DND-41 (cell line): ENCODE results near the gene NKD1.

Experiments
- ATAC-seq: fragments of 200-7000 bp; cut with Tn5 transposase; 3 replicates; pipeline ENCODE4 v1.9.1; 2021; ENCODE audit warnings: low read depth; ENCODE audit not compliant: insufficient read depth
- DNase-seq: peaks from one replicate; pipeline ENCODE4 v3.0.0-alpha.2; 2020
- H2AFZ ChIP-seq: 2 replicates; pipeline ENCODE4 v1.6.0; 2012; ENCODE audit warnings: low read depth, low read length
- H3K27ac ChIP-seq: 2 replicates; pipeline ENCODE4 v1.5.1; 2012; ENCODE audit warnings: low read length, inconsistent platforms
- H3K27me3 ChIP-seq: fragments of 200-600 bp; sonication (generic); 2 replicates; pipeline ENCODE4 v1.6.0; 2012; ENCODE audit warnings: low read length, mild to moderate bottlenecking, inconsistent platforms; ENCODE audit not compliant: insufficient read depth, poor library complexity
- H3K36me3 ChIP-seq: 2 replicates; pipeline ENCODE4 v1.5.1; 2012; ENCODE audit warnings: low read length, inconsistent platforms; ENCODE audit not compliant: insufficient read depth
- H3K4me1 ChIP-seq: 2 replicates; pipeline ENCODE4 v1.5.1; 2012; ENCODE audit warnings: mild to moderate bottlenecking, low read length; ENCODE audit not compliant: insufficient read depth
- H3K4me2 ChIP-seq: 2 replicates; pipeline ENCODE4 v1.6.0; 2012; ENCODE audit warnings: mild to moderate bottlenecking, moderate library complexity, low read length, inconsistent platforms; ENCODE audit not compliant: insufficient read depth
- H3K4me3 ChIP-seq, 2 experiments: fragments of 200-600 bp in 1 of 2; shearing (Covaris generic) in 1 of 2; 2 replicates each; pipeline ENCODE4 v1.5.1; 2012 to 2016; ENCODE audit warnings: inconsistent platforms in 2 of 2, low read length in 2 of 2, mild to moderate bottlenecking in 2 of 2, low read depth in 1 of 2, moderate library complexity in 1 of 2
- H3K79me2 ChIP-seq: 2 replicates; pipeline ENCODE4 v1.6.0; 2012; ENCODE audit warnings: low read length, inconsistent platforms; ENCODE audit not compliant: insufficient read depth
- H3K9ac ChIP-seq: 2 replicates; pipeline ENCODE4 v1.6.0; 2012; ENCODE audit warnings: low read depth, mild to moderate bottlenecking, inconsistent platforms, low read length, moderate library complexity
- H3K9me3 ChIP-seq: 2 replicates; pipeline ENCODE4 v1.5.1; 2012; ENCODE audit warnings: low read length, moderate library complexity, mild to moderate bottlenecking, inconsistent platforms; ENCODE audit not compliant: insufficient read depth, severe bottlenecking
- H4K20me1 ChIP-seq: 2 replicates; pipeline ENCODE4 v1.6.0; 2012; ENCODE audit warnings: low read length; ENCODE audit not compliant: insufficient read depth
- EZH2 ChIP-seq: IDR thresholded peaks from 3 replicates; pipeline ENCODE4 v1.6.1; 2012; ENCODE audit warnings: borderline replicate concordance, low read depth, mild to moderate bottlenecking, moderate library complexity, low read length, inconsistent platforms; ENCODE audit not compliant: severe bottlenecking
- TF ChIP-seq, protein P1 (sequence below): IDR thresholded peaks from 2 replicates; pipeline ENCODE4 v1.5.1; 2012; ENCODE audit warnings: borderline replicate concordance, low read length, moderate library complexity, mild to moderate bottlenecking; ENCODE audit not compliant: poor library complexity, severe bottlenecking; ENCODE audit errors: extremely low read depth

Gene NKD1

DNA sequence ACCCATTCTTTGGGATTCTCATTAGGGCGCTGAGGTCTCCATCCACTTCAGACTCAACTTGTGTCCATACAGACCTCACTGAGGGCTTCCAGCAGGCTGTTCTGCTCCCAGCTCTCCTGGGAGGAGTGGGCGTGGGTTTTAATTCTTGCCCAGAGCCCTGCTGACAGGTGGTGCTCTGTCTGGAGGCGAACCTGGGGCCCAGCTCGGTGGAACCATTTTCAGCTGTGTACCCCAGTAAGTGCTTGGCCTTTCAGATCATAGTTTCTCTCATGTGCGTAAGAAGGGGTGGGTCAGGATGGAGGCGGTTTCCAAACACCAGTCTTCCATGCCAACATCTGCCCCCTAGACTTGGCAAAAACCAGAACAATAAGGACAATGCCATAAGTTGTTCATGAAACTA, 21.4 kb upstream of the NKD1 start:
- Histone ChIP-seq H4K20me1 (no peaks in the 10 kb centered on the region; the same call in 1 of the 2 replicates), H3K9ac (no peak overlapping the region), H3K79me2 (no peaks in the 10 kb centered on the region), H3K27me3 (no peaks in the 10 kb centered on the region), H3K4me2 (no peak overlapping the region), H2AFZ (no peak overlapping the region), H3K9me3 (peaks cover 6% of the 10 kb centered on the region), H3K27ac (no peak overlapping the region), H3K36me3 (no peaks in the 10 kb centered on the region), H3K4me3 (no peak overlapping the region), H3K4me1 (no peaks in the 10 kb centered on the region)
- TF ChIP-seq, protein P1, sequence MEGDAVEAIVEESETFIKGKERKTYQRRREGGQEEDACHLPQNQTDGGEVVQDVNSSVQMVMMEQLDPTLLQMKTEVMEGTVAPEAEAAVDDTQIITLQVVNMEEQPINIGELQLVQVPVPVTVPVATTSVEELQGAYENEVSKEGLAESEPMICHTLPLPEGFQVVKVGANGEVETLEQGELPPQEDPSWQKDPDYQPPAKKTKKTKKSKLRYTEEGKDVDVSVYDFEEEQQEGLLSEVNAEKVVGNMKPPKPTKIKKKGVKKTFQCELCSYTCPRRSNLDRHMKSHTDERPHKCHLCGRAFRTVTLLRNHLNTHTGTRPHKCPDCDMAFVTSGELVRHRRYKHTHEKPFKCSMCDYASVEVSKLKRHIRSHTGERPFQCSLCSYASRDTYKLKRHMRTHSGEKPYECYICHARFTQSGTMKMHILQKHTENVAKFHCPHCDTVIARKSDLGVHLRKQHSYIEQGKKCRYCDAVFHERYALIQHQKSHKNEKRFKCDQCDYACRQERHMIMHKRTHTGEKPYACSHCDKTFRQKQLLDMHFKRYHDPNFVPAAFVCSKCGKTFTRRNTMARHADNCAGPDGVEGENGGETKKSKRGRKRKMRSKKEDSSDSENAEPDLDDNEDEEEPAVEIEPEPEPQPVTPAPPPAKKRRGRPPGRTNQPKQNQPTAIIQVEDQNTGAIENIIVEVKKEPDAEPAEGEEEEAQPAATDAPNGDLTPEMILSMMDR, result no peak
- no peak for TF ChIP-seq EZH2
- DNase-seq (no peak), ATAC-seq (no peak)

DNA sequence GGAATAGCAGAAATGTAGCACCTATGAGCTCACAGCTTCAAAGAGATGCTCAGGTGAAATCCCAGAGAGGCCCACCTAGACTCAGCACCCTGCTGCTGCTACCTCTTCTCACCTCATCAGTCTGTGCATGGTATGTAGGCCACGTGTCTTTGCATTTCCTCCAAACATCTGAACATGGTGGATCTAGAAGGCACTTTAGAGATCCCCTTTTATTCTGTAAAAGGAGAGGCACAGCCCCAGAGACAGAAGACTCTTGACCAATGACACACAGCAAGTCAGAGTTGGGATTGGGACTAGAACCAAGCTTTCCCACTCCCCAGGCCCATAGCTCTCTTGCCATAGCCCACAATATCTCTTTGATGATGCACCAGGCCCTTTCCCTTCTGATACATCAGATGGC, 19.4 kb upstream of the NKD1 start:
- no peak overlapping the region for H3K4me2 ChIP-seq
- H3K79me2 ChIP-seq, result no peaks in the 10 kb centered on the region
- TF ChIP-seq, protein P1, result no peak
- no peak for TF ChIP-seq EZH2
- H3K27ac ChIP-seq, result no peak overlapping the region
- H3K9ac ChIP-seq, result no peak overlapping the region
- no peaks in the 10 kb centered on the region for H3K36me3 ChIP-seq
- H3K27me3 ChIP-seq, result no peaks in the 10 kb centered on the region
- no peaks in the 10 kb centered on the region; the same call in 1 of the 2 replicates for H4K20me1 ChIP-seq
- DNase-seq (no peak), ATAC-seq (no peak)
- H3K4me3 ChIP-seq, result no peak overlapping the region
- no peaks in the 10 kb centered on the region for H3K4me1 ChIP-seq
- peaks cover 6% of the 10 kb centered on the region for H3K9me3 ChIP-seq
- H2AFZ ChIP-seq, result no peak overlapping the region

GRCh38 chr16:50529334-50529733, 18.9 kb upstream of the NKD1 start:
- Histone ChIP-seq H4K20me1 (no peaks in the 10 kb centered on the region; the same call in 1 of the 2 replicates), H3K9me3 (peaks cover 6% of the 10 kb centered on the region), H3K4me1 (no peaks in the 10 kb centered on the region), H3K27ac (no peak overlapping the region), H3K9ac (no peak overlapping the region), H3K79me2 (no peaks in the 10 kb centered on the region), H3K27me3 (no peaks in the 10 kb centered on the region), H3K36me3 (no peaks in the 10 kb centered on the region), H3K4me2 (no peak overlapping the region), H3K4me3 (no peak overlapping the region), H2AFZ (no peak overlapping the region)
- DNase-seq (no peak), ATAC-seq (no peak)
- TF ChIP-seq, protein P1, result no peak
- no peak for TF ChIP-seq EZH2
